ENCODE results near the gene SLC15A3.

DNA sequence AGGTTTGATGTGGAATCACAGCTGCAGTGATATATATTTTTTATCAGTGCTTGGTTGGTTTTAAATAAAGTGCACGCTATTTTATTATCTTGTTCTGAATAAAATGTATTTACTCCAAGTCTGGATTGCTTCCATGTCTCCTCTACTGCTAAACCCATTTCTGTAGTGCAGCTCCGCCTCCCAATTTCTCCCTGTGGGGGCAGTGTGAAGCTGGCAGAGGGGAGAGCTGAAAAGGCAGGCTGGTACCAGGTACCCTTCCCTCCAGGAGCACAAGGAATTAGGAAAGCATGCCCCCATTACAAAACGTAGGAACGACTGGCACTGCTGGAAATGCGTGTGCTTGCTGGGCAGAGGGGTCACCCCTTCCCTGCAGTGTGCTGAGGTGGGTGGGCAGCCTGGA is 28.6 kb downstream of the SLC15A3 start:
- TF ChIP-seq, protein P1, sequence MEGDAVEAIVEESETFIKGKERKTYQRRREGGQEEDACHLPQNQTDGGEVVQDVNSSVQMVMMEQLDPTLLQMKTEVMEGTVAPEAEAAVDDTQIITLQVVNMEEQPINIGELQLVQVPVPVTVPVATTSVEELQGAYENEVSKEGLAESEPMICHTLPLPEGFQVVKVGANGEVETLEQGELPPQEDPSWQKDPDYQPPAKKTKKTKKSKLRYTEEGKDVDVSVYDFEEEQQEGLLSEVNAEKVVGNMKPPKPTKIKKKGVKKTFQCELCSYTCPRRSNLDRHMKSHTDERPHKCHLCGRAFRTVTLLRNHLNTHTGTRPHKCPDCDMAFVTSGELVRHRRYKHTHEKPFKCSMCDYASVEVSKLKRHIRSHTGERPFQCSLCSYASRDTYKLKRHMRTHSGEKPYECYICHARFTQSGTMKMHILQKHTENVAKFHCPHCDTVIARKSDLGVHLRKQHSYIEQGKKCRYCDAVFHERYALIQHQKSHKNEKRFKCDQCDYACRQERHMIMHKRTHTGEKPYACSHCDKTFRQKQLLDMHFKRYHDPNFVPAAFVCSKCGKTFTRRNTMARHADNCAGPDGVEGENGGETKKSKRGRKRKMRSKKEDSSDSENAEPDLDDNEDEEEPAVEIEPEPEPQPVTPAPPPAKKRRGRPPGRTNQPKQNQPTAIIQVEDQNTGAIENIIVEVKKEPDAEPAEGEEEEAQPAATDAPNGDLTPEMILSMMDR (conservative IDR thresholded peaks at IDR 0.05), result no peak
- TF ChIP-seq ZFX (IDR thresholded peaks at IDR 0.05), result no peak

Data from C4-2B (cell line).